ENCODE results near the gene VAV3.

Gene VAV3

GRCh38 chr1:107673006-107673405 is 292.0 kb downstream of the VAV3 start:
- DNase-seq: no peak

GRCh38 chr1:107670397-107671040 is 294.5 kb downstream of the VAV3 start:
- no peak for DNase-seq

DNA sequence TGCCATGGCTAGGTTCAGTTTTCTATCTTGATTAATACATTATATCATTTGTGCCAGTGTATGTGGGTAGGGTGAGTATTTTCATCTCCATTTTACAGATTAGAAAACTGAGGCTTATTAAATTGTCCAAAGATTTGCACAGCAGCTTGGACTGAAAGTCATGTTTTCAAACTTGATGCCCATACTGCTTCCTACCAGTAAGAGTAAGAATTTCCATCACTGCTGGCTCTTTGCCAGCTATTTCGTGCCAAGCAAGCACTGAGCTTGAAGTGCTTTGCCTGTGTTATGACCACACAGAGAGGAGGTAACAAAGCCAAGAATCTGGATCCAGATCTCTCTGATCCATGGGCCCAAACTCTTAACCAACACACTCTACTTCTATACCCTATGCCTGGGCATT is 295.0 kb downstream of the VAV3 start:
- DNase-seq: no peak

DNA sequence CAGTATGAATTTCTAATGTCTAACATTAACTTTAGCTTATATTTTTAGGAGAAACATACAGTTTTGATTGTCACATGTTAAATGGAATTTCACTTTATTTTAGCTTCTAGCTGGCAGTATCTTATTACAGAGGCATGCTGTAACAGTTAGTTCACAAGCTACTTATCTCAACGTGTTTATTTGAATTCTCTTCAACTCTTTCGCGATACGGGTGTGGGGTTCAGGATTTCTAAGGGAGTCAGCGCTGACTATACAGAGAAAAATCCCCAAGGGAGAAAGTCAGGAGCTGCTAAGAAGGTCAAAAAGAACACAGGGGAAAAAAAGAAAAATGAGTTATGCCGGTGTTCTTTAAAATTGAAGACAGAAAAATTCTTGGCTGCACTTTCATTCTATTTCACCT is 296.2 kb downstream of the VAV3 start:
- no peak for DNase-seq

DNA sequence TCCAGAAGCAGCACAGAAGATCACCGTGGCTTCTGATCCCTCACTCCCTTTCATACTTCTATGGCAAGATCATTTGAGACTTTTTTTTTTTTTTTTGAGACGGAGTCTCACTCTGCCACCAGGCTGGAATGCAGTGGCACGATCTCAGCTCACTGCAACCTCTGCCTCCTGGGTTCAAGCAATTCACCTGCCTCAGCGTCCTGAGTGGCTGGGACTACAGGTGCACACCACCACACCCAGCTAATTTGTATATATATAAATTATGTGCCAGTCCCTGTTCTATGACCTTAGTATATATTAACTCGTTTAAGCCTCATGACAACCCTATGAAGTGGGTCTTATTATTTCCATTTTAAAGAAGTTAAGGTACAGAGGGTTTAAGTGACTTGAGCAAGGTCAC is 298.5 kb downstream of the VAV3 start:
- DNase-seq: no peak

DNA sequence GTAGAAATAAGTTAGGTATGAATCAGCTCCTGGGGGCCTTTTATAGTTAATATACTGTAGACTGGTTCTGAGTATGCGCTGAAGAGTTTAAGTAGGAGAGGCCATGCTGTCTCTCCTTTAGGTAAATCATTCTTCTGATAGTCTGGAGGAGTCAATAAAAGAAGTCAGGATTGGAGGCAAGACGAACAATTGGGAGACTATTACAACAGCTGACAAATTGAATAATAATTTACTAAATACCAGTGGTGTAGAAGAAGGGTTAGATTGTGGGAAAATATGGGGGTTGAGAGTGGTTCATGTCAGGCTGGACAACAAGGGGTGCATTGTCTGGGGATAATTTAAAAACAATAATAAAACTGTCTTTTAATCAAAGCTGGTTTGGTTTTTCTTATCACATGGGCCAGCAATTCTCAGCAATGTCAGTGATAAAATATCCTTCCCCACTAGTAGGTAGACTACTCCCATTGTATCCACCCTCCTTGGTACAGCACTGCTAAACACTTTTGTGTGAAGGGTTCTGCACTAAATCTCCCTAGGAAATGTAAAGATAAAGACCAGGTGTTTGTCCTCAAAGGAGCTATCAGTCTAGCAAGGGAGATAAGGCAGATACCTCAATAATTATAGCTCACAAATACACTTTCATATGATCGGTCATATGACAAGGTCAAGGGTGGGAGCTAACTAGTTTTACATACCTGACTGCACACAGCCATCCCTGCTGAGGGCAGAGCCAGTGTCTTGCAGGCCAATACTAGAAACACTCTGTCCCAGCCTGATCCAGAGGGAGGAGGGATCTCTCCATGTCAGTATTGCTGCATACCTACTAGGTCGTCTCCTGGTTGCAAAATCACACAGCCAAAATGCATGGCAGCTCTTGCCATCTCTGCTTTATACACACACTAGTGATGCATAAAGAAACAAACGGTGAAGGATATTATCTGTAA is 299.7 kb downstream of the VAV3 start:
- DNase-seq: no peak

- DNase-seq: no peak
These were observed 302.0 kb downstream of the VAV3 start for GRCh38 chr1:107662971-107663370.

GRCh38 chr1:107661158-107661557 is 303.8 kb downstream of the VAV3 start:
- no peak for DNase-seq

DNA sequence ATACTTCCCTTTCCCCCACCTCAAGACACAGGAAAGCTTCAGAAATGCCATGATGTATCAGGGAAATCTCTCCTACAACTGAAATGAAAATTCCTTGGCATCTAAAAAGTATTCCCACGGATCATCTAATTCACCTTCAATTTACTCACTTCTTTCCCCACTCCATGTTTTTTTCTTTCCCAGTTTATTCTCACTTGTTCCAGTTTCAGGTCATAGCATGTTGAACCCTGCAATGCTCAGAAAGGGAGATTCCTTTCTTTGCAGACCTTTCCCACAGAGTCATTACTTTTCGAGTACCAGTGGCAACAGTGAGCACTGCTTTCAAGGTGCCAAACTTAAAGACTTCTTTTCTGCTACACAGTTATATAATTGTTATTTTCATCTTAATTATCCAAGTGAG is 305.0 kb downstream of the VAV3 start:
- no peak for DNase-seq

DNA sequence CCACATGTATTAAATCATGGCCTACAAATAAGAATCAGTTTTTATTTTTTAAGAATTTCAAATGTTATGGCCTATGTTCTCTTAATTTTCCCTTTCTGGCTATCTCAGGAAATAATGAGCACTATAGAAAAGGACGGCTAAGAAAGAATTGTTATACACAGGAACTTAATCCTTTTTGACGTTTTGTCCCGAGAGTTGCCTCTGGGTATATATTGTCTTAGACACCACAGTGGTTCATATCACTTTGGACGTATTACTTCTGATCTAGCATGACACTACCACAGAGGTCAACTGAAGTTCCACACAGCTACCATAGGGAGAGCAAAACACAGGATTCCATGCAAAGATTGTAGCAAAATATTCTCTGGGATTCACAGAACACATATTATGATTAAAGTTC is 307.6 kb downstream of the VAV3 start:
- no peak for DNase-seq

- DNase-seq: no peak
These were observed 311.2 kb downstream of the VAV3 start for GRCh38 chr1:107653765-107654164.

DNA sequence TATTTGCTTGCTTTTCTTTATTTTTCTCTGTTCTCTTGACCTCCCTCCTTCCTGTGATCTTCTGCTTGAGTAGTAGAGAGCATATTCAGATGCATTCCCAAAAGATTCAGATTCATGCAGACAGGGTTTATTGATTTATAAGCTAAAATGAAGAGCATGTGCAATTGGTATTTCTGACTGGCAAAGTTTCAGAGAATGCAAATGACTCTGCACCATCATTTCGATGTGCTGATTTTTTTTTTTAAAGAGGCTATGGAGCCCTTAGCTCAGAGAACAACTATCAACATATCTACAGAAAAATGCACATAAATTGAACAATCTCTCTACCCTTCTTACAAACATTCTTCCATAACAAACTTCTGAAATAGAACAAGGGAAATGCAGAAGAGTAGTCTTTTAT is 312.0 kb downstream of the VAV3 start:
- DNase-seq: no peak

- peak; percentile 19 for DNase-seq
These were observed 314.2 kb downstream of the VAV3 start for GRCh38 chr1:107650825-107651224.

GRCh38 chr1:107649023-107649422 is 316.0 kb downstream of the VAV3 start:
- no peak for DNase-seq

DNA sequence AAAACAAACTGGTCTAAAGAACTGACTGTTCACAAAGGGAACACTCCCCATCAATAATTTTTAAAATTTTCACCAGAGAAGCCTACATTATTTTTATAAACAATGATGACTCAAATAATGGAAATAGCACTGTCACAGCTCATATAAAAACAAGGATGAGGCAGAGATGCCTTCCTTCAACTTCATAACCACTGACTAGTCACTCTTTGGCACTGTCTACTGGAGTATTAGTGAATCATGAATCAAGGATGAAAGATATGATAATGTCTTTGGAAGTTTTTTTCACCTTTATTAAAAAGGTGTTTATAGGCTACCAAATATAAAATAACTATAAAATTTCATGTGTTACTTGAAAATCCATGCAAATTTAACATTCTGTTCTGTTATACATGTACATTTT is 316.9 kb downstream of the VAV3 start:
- no peak for DNase-seq

- DNase-seq: no peak
These were observed 318.0 kb downstream of the VAV3 start for GRCh38 chr1:107647012-107647411.

DNA sequence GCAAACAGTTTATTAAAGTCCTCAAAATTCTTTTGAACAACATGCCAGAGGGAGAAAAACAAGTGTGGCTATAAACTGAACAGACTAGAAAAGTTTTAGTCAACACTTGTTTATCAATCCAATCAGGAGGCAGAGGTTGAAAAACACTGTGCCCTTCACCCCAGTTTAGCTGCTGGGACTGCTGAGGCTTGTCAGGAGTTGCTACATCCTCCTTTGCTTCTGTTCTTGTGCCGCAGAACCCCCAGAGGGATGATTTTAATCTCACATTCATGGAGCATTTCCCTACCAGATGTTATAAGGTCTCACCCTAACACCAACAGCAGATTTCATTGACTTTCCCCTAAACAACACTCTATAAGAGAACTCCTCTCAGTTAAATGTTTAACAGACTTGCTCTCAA is 321.2 kb downstream of the VAV3 start:
- no peak for DNase-seq

- DNase-seq: no peak
These were observed 324.8 kb downstream of the VAV3 start for GRCh38 chr1:107640207-107640606.

GRCh38 chr1:107637101-107637500 is 327.9 kb downstream of the VAV3 start:
- DNase-seq: no peak

- no peak for DNase-seq
These were observed 331.4 kb downstream of the VAV3 start for GRCh38 chr1:107633596-107633995.

- DNase-seq: no peak
These were observed 338.7 kb downstream of the VAV3 start for GRCh38 chr1:107626073-107626796.

DNA sequence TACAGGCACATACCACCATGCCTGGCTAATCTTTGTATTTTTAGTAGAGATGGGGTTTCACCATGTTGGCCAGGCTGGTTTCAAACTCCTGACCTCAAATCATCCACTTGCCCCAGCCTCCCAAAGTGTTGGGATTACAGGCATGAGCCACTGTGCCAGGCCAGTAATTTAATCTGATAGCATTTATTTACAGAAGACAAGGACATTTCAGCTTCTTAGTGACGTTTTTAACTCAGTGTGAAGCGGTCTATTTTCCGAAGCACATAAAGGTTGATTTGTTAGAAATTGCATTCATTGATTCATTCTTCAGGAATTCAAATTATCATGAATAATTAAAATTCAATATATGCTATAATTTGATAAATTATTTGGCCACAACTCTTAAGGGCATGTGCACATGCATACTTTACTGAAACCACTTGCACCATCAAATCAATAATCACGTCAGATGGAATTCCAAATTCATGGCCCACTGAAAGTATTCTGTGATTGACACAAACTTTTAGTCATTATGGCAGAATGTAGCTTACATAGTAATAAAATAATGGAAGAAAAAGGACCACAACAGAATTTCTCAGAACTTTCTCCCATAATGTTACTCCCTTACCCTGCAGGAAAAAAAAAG is 339.5 kb downstream of the VAV3 start:
- DNase-seq: no peak

DNA sequence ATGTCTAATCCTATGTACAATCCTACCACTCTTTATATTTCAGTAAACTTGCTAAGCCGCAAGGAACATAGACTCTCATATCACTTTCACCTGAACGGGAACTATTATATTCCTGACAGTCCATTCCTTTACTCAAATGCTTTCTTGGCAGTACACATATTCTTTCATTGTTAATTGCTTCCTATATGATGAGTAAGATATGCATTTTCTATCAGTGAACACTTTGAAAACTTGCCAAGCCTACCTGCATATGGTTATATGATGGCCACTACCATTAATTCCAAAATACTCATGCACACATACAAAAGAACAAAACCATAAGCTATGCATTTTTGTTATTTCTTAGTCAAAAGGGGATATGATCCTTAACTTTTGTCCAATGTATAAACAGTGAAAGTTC is 341.5 kb downstream of the VAV3 start:
- no peak for DNase-seq
